Astrocyte (in vitro differentiated cells and primary cell): Measurements from ENCODE around the gene ZNF519. TPM values are rescaled to one million over a fixed set of nuclear protein-coding genes. Genes with fewer than 3 reads are reported as not detected.

ENCODE experiments used
- DNase-seq: peaks from one replicate; pipeline ENCODE4 v3.0.0-alpha.2; 2010; ENCODE audit warnings: low read depth
- FAIRE-seq: peaks from 2 replicates; lab custom pipeline; 2011; peaks lifted over from hg19 to GRCh38; lab: Jason Lieb, UNC
- H2AFZ ChIP-seq: 2 replicates; pipeline ENCODE4 v1.6.0; 2012; ENCODE audit warnings: low read depth, low read length, inconsistent platforms
- H3K27ac ChIP-seq: 2 replicates; pipeline ENCODE4 v1.5.1; 2011; ENCODE audit warnings: low read depth, low read length, inconsistent platforms
- H3K27me3 ChIP-seq: 2 replicates; pipeline ENCODE4 v1.6.0; 2011; ENCODE audit warnings: low read length, inconsistent platforms; ENCODE audit not compliant: insufficient read depth
- H3K36me3 ChIP-seq: 2 replicates; pipeline ENCODE4 v1.5.1; 2011; ENCODE audit warnings: low read length, inconsistent platforms; ENCODE audit not compliant: insufficient read depth
- H3K4me1 ChIP-seq: 2 replicates; pipeline ENCODE4 v1.5.1; 2011; ENCODE audit warnings: low read length, inconsistent platforms; ENCODE audit not compliant: insufficient read depth
- H3K4me2 ChIP-seq: 2 replicates; pipeline ENCODE4 v1.6.0; 2012; ENCODE audit warnings: low read length, inconsistent platforms
- H3K4me3 ChIP-seq: 2 replicates; pipeline ENCODE4 v1.5.1; 2011; ENCODE audit warnings: low read depth, mild to moderate bottlenecking, low read length, inconsistent platforms; ENCODE audit not compliant: insufficient read depth
- H3K79me2 ChIP-seq: 2 replicates; pipeline ENCODE4 v1.6.0; 2012; ENCODE audit warnings: mild to moderate bottlenecking, low read length, inconsistent platforms; ENCODE audit not compliant: insufficient read depth
- H3K9ac ChIP-seq: 2 replicates; pipeline ENCODE4 v1.6.0; 2012; ENCODE audit warnings: mild to moderate bottlenecking, low read length, inconsistent platforms
- H3K9me3 ChIP-seq: 2 replicates; pipeline ENCODE4 v1.5.1; 2012; ENCODE audit warnings: low read depth, mild to moderate bottlenecking, low read length, inconsistent platforms; ENCODE audit not compliant: insufficient read depth
- H4K20me1 ChIP-seq: 2 replicates; pipeline ENCODE4 v1.6.0; 2012; ENCODE audit warnings: low read length, inconsistent platforms; ENCODE audit not compliant: insufficient read depth
- H3K27ac Mint-ChIP-seq: one replicate; pipeline ENCODE4 v1.8.0; 2021; ENCODE audit warnings: mild to moderate bottlenecking, mixed read lengths; ENCODE audit not compliant: unreplicated experiment
- H3K27me3 Mint-ChIP-seq: one replicate; pipeline ENCODE4 v1.8.0; 2021; ENCODE audit warnings: low read depth, mixed read lengths; ENCODE audit not compliant: unreplicated experiment
- H3K36me3 Mint-ChIP-seq: one replicate; pipeline ENCODE4 v1.8.0; 2021; ENCODE audit warnings: low read depth, mixed read lengths; ENCODE audit not compliant: unreplicated experiment
- H3K4me1 Mint-ChIP-seq: one replicate; pipeline ENCODE4 v1.8.0; 2021; ENCODE audit warnings: low read depth, mixed read lengths; ENCODE audit not compliant: unreplicated experiment
- H3K4me3 Mint-ChIP-seq: one replicate; pipeline ENCODE4 v1.8.0; 2021; ENCODE audit warnings: mild to moderate bottlenecking, moderate library complexity, mixed read lengths; ENCODE audit not compliant: unreplicated experiment
- H3K9me3 Mint-ChIP-seq: one replicate; pipeline ENCODE4 v1.8.0; 2021; ENCODE audit warnings: mild to moderate bottlenecking, mixed read lengths; ENCODE audit not compliant: unreplicated experiment
- EZH2 ChIP-seq: IDR thresholded peaks from 2 replicates; pipeline ENCODE4 v1.6.1; 2012; ENCODE audit warnings: mild to moderate bottlenecking, low read length, inconsistent platforms; ENCODE audit not compliant: insufficient read depth
- total RNA-seq: library from RNA; stranded (reverse); gene quantifications from 2 replicates; pipeline ENCODE4 v1.2.1, GENCODE V29; 2021
- TF ChIP-seq, protein P1 (sequence below): IDR thresholded peaks from 2 replicates; pipeline ENCODE4 v1.5.1; 2011; ENCODE audit warnings: low read depth, mild to moderate bottlenecking, inconsistent platforms, low read length, moderate library complexity; ENCODE audit not compliant: insufficient read depth

Gene ZNF519
- total RNA-seq, 1 donor from 2014 or later, result 7.7 TPM

DNA sequence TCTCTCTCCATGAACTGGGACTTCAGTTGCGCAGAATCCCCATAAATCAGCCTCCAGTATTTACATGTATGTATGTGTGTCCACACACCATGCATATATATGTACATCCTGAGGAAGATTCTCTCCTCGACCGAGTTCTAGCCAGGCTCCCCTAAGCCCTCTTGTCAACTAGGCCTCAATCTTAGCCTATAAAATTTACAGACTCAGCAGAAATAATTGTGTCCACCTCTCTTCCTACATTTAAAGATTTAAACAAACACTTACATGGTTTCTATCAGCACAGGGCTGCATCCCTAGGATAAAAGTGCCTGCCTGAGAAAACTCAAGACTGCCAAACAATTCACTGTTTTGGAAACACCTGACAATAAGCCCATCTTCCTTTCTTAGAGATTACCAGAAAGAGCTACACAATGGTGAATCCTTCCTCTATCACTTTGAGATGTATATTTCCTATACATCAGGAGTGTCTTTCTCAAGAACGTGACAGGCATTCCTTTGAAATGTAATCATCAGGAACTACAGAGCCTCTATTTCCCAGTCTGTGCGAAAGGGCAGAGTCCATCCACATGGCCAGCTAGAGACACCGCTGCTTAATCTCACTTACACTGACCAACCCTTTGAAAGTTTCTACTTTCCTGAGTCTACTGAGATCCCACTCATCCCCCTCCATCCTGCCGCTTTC, 39.5 kb downstream of the ZNF519 start:
- no peaks in the 10 kb centered on the region for H3K9me3 ChIP-seq
- Mint-ChIP-seq H3K27me3 (no peaks in the 10 kb centered on the region), H3K4me1 (peaks cover 5% of the 10 kb centered on the region), H3K4me3 (no peak overlapping the region), H3K27ac (no peak overlapping the region), H3K9me3 (no peaks in the 10 kb centered on the region), H3K36me3 (no peaks in the 10 kb centered on the region)
- no peak overlapping the region for H3K9ac ChIP-seq
- H3K36me3 ChIP-seq, result peaks cover 9% of the 10 kb centered on the region
- no peak overlapping the region for H3K4me3 ChIP-seq
- no peak overlapping the region for H3K27ac ChIP-seq
- H3K27me3 ChIP-seq, result no peaks in the 10 kb centered on the region
- H3K4me2 ChIP-seq, result no peak overlapping the region
- no peaks in the 10 kb centered on the region for H4K20me1 ChIP-seq
- no peaks in the 10 kb centered on the region for H3K79me2 ChIP-seq
- H2AFZ ChIP-seq, result no peak overlapping the region
- DNase-seq, result no peak
- no peak for TF ChIP-seq EZH2
- TF ChIP-seq, protein P1, sequence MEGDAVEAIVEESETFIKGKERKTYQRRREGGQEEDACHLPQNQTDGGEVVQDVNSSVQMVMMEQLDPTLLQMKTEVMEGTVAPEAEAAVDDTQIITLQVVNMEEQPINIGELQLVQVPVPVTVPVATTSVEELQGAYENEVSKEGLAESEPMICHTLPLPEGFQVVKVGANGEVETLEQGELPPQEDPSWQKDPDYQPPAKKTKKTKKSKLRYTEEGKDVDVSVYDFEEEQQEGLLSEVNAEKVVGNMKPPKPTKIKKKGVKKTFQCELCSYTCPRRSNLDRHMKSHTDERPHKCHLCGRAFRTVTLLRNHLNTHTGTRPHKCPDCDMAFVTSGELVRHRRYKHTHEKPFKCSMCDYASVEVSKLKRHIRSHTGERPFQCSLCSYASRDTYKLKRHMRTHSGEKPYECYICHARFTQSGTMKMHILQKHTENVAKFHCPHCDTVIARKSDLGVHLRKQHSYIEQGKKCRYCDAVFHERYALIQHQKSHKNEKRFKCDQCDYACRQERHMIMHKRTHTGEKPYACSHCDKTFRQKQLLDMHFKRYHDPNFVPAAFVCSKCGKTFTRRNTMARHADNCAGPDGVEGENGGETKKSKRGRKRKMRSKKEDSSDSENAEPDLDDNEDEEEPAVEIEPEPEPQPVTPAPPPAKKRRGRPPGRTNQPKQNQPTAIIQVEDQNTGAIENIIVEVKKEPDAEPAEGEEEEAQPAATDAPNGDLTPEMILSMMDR, result no peak
- no peak for FAIRE-seq
- H3K4me1 ChIP-seq, result no peaks in the 10 kb centered on the region

DNA sequence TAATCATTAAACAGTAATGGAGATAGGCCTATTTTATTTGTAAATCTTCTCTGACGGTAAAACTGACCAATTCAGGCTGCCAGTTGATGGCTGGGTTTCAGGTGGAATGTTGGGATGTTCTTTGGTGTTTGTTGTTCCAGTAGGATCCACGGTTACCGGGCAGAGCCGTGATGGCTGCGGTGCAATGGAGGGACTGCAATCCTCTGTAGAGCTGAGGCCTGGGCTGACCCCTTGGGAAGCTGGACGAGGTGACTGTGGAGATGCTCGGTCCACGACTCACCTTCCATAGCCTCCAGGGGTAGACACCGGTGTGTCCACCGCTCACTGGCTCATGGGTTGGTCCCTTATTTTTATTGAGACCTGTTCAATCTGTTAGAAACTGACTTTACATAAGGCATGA, 42.5 kb downstream of the ZNF519 start:
- H3K4me3 ChIP-seq, result no peak overlapping the region
- H3K27me3 Mint-ChIP-seq, result peaks cover 4% of the 10 kb centered on the region
- H3K36me3 Mint-ChIP-seq, result no peaks in the 10 kb centered on the region
- DNase-seq, result peak; percentile 2
- H3K9me3 ChIP-seq, result no peaks in the 10 kb centered on the region
- no peak overlapping the region for H3K9ac ChIP-seq
- FAIRE-seq, result no peak
- H3K27me3 ChIP-seq, result no peaks in the 10 kb centered on the region
- no peak overlapping the region for H3K4me3 Mint-ChIP-seq
- TF ChIP-seq, protein P1, result no peak
- no peak for TF ChIP-seq EZH2
- H3K4me2 ChIP-seq, result no peak overlapping the region
- peaks cover 5% of the 10 kb centered on the region for H3K4me1 Mint-ChIP-seq
- no peaks in the 10 kb centered on the region for H3K36me3 ChIP-seq
- H3K9me3 Mint-ChIP-seq, result no peaks in the 10 kb centered on the region
- H3K27ac ChIP-seq, result no peak overlapping the region
- H3K27ac Mint-ChIP-seq, result no peak overlapping the region
- H2AFZ ChIP-seq, result no peak overlapping the region
- H3K79me2 ChIP-seq, result no peaks in the 10 kb centered on the region
- no peaks in the 10 kb centered on the region for H3K4me1 ChIP-seq
- no peaks in the 10 kb centered on the region for H4K20me1 ChIP-seq

DNA sequence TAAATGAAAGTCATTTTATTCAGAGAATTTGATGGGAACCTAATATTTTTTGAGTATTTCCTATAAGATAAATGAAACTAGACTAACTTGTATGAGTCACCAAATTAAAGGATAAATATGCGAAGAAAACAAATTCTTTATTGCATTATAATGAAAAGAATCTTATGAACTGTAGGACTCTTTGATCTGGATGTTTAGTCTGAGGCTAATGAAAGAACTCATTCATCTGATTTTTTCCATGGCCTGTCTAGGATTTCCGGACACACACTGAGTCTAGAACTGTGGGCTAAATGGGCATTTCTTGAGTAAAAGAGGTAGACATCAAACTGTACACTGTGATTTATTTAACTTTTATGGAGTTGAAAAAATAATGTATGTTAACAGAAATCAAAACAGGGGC, 43.0 kb downstream of the ZNF519 start:
- no peaks in the 10 kb centered on the region for H3K36me3 Mint-ChIP-seq
- FAIRE-seq, result no peak

More for the DNA sequence above, 43.0 kb downstream of the ZNF519 start:
- no peak overlapping the region for H3K4me3 Mint-ChIP-seq
- Histone ChIP-seq H3K4me3 (no peak overlapping the region), H3K36me3 (no peaks in the 10 kb centered on the region), H3K4me2 (no peak overlapping the region), H3K27me3 (no peaks in the 10 kb centered on the region), H4K20me1 (no peaks in the 10 kb centered on the region), H3K4me1 (no peaks in the 10 kb centered on the region), H2AFZ (no peak overlapping the region), H3K9me3 (no peaks in the 10 kb centered on the region), H3K79me2 (no peaks in the 10 kb centered on the region), H3K9ac (no peak overlapping the region), H3K27ac (no peak overlapping the region)
- no peak overlapping the region for H3K27ac Mint-ChIP-seq
- H3K27me3 Mint-ChIP-seq, result peaks cover 7% of the 10 kb centered on the region
- no peak for TF ChIP-seq EZH2
- TF ChIP-seq, protein P1, result no peak
- H3K4me1 Mint-ChIP-seq, result peaks cover 5% of the 10 kb centered on the region
- no peaks in the 10 kb centered on the region for H3K9me3 Mint-ChIP-seq
- DNase-seq, result no peak
